ENCODE measurements around the gene ZNF821.

GRCh38 chr16:71927787-71928186 lies 43.8 kb upstream of the ZNF821 start:
- TF ChIP-seq FOSL1 (IDR thresholded peaks at IDR 0.05; ENCODE audit: low read depth) (no peak), POLR2A (IDR thresholded peaks at IDR 0.05; ENCODE audit: borderline replicate concordance, extremely low read depth, insufficient read depth, insufficient read length) (no peak), EZH2 (IDR thresholded peaks at IDR 0.05) (no peak), CTCF (IDR thresholded peaks at IDR 0.05 in 2 of 3, conservative IDR thresholded peaks at IDR 0.05 in 1 of 3; ENCODE audit: borderline replicate concordance in 1 of 3, insufficient read depth in 1 of 3, low read depth in 2 of 3, low read length in 2 of 3) (no peak)
